ENCODE measurements around the gene FSHR.
A peak's percentile ranks its signal among the peaks of the same experiment; 100 is the strongest.

Gene FSHR

GRCh38 chr2:48952143-48952542, 202.2 kb downstream of the FSHR start:
- Histone ChIP-seq H3K9ac (no peak overlapping the region), H3K4me2 (no peak overlapping the region), H3K27ac (no peak overlapping the region), H4K20me1 (no peaks in the 10 kb centered on the region), H3K9me3 (no peaks in the 10 kb centered on the region), H3K4me3 (no peak overlapping the region), H3K27me3 (no peaks in the 10 kb centered on the region), H3K4me1 (no peaks in the 10 kb centered on the region), H3K36me3 (no peaks in the 10 kb centered on the region)
- TF ChIP-seq Cebpa-rat (IDR thresholded peaks at IDR 0.05) = no peak

- no peaks in the 10 kb centered on the region for H3K36me3 ChIP-seq
- H3K9me3 ChIP-seq = no peaks in the 10 kb centered on the region
- H3K9ac ChIP-seq = no peak overlapping the region
- H3K27ac ChIP-seq = no peak overlapping the region
- no peak overlapping the region for H3K4me2 ChIP-seq
- no peak overlapping the region for H3K4me3 ChIP-seq
- no peaks in the 10 kb centered on the region for H3K4me1 ChIP-seq
- no peak for TF ChIP-seq Cebpa-rat (IDR thresholded peaks at IDR 0.05)
- no peaks in the 10 kb centered on the region for H4K20me1 ChIP-seq
- no peaks in the 10 kb centered on the region for H3K27me3 ChIP-seq
These were observed 205.8 kb downstream of the FSHR start for GRCh38 chr2:48948400-48949125.

- no peaks in the 10 kb centered on the region for H3K9me3 ChIP-seq
- no peaks in the 10 kb centered on the region for H4K20me1 ChIP-seq
- no peaks in the 10 kb centered on the region for H3K27me3 ChIP-seq
- no peak overlapping the region for H3K27ac ChIP-seq
- no peak overlapping the region for H3K4me2 ChIP-seq
- no peak overlapping the region for H3K9ac ChIP-seq
- no peak for TF ChIP-seq Cebpa-rat (IDR thresholded peaks at IDR 0.05)
- no peaks in the 10 kb centered on the region for H3K36me3 ChIP-seq
- H3K4me3 ChIP-seq = no peak overlapping the region
- H3K4me1 ChIP-seq = peaks cover 4% of the 10 kb centered on the region
These were observed 207.8 kb downstream of the FSHR start for GRCh38 chr2:48946449-48947048.

GRCh38 chr2:48944956-48945355, 209.4 kb downstream of the FSHR start:
- Histone ChIP-seq H3K27ac (no peak overlapping the region), H3K9ac (no peak overlapping the region), H3K36me3 (no peaks in the 10 kb centered on the region), H3K9me3 (no peaks in the 10 kb centered on the region), H3K27me3 (no peaks in the 10 kb centered on the region), H3K4me1 (peaks cover 20% of the 10 kb centered on the region), H3K4me2 (no peak overlapping the region), H3K4me3 (no peak overlapping the region), H4K20me1 (no peaks in the 10 kb centered on the region)
- no peak for TF ChIP-seq Cebpa-rat (IDR thresholded peaks at IDR 0.05)

GRCh38 chr2:48943436-48943835, 210.9 kb downstream of the FSHR start:
- Histone ChIP-seq H3K9ac (no peak overlapping the region), H3K4me3 (no peak overlapping the region), H3K9me3 (no peaks in the 10 kb centered on the region), H3K36me3 (no peaks in the 10 kb centered on the region), H3K4me2 (no peak overlapping the region), H3K27me3 (no peaks in the 10 kb centered on the region), H4K20me1 (no peaks in the 10 kb centered on the region), H3K4me1 (peaks cover 20% of the 10 kb centered on the region), H3K27ac (no peak overlapping the region)
- TF ChIP-seq Cebpa-rat (IDR thresholded peaks at IDR 0.05) = no peak

GRCh38 chr2:48941908-48942307, 212.4 kb downstream of the FSHR start:
- no peak for TF ChIP-seq Cebpa-rat (IDR thresholded peaks at IDR 0.05)
- H3K4me3 ChIP-seq = no peak overlapping the region
- H3K9ac ChIP-seq = no peak overlapping the region
- peak overlapping the region; percentile 66; the same call in 1 of the 2 replicates for H3K4me2 ChIP-seq
- peaks cover 23% of the 10 kb centered on the region for H3K4me1 ChIP-seq
- H3K27ac ChIP-seq = no peak overlapping the region
- H3K9me3 ChIP-seq = no peaks in the 10 kb centered on the region
- no peaks in the 10 kb centered on the region for H3K36me3 ChIP-seq
- no peaks in the 10 kb centered on the region for H3K27me3 ChIP-seq
- H4K20me1 ChIP-seq = no peaks in the 10 kb centered on the region

- no peak for TF ChIP-seq Cebpa-rat (IDR thresholded peaks at IDR 0.05)
- no peak overlapping the region for H3K27ac ChIP-seq
These were observed 212.9 kb downstream of the FSHR start for GRCh38 chr2:48941456-48941855.

GRCh38 chr2:48940606-48941005, 213.7 kb downstream of the FSHR start:
- Histone ChIP-seq H4K20me1 (no peaks in the 10 kb centered on the region), H3K27ac (no peak overlapping the region), H3K4me1 (peaks cover 23% of the 10 kb centered on the region), H3K36me3 (no peaks in the 10 kb centered on the region), H3K9ac (no peak overlapping the region), H3K4me3 (no peak overlapping the region), H3K27me3 (no peaks in the 10 kb centered on the region), H3K9me3 (no peaks in the 10 kb centered on the region), H3K4me2 (peak overlapping the region; percentile 66)
- peak; percentile 61; the same call in 1 of the 2 replicates for TF ChIP-seq Cebpa-rat (IDR thresholded peaks at IDR 0.05)

More at GRCh38 chr2:48941456-48941855, 212.9 kb downstream of the FSHR start:
- Histone ChIP-seq H3K27me3 (no peaks in the 10 kb centered on the region), H3K9me3 (no peaks in the 10 kb centered on the region), H3K9ac (no peak overlapping the region), H3K36me3 (no peaks in the 10 kb centered on the region), H3K4me1 (peaks cover 23% of the 10 kb centered on the region), H3K4me2 (peak overlapping the region; percentile 66), H3K4me3 (no peak overlapping the region), H4K20me1 (no peaks in the 10 kb centered on the region)

- Histone ChIP-seq H3K4me2 (no peak overlapping the region), H3K4me1 (peaks cover 23% of the 10 kb centered on the region), H4K20me1 (no peaks in the 10 kb centered on the region), H3K36me3 (no peaks in the 10 kb centered on the region), H3K4me3 (no peak overlapping the region), H3K27me3 (no peaks in the 10 kb centered on the region), H3K9me3 (no peaks in the 10 kb centered on the region), H3K9ac (no peak overlapping the region), H3K27ac (no peak overlapping the region)
- no peak for TF ChIP-seq Cebpa-rat (IDR thresholded peaks at IDR 0.05)
These were observed 215.1 kb downstream of the FSHR start for GRCh38 chr2:48939232-48939631.

- H4K20me1 ChIP-seq = no peaks in the 10 kb centered on the region
- no peak overlapping the region for H3K4me3 ChIP-seq
- H3K27me3 ChIP-seq = no peaks in the 10 kb centered on the region
- no peaks in the 10 kb centered on the region for H3K9me3 ChIP-seq
- no peaks in the 10 kb centered on the region for H3K36me3 ChIP-seq
- no peak overlapping the region for H3K27ac ChIP-seq
- no peak for TF ChIP-seq Cebpa-rat (IDR thresholded peaks at IDR 0.05)
- H3K4me2 ChIP-seq = no peak overlapping the region
- no peak overlapping the region for H3K9ac ChIP-seq
- peaks cover 23% of the 10 kb centered on the region for H3K4me1 ChIP-seq
These were observed 216.1 kb downstream of the FSHR start for GRCh38 chr2:48938231-48938630.
